ENCODE results near the gene HDAC8.
A peak's percentile ranks its signal among the peaks of the same experiment; 100 is the strongest.

GRCh38 chrX:72540318-72540717 is 32.3 kb downstream of the HDAC8 start:
- TF ChIP-seq CTCF (IDR thresholded peaks at IDR 0.05) (peak; percentile 47 to 53 (median 51)), POLR2A (IDR thresholded peaks at IDR 0.05) (no peak)
